WTC11 (cell line): ENCODE data around the gene TBL1XR1.

Experiments used
- ATF3 ChIP-seq: sonication (generic); formaldehyde crosslinking; conservative IDR thresholded peaks from 2 replicates; pipeline ENCODE4 v1.8.1; 2022; ENCODE audit warnings: mild to moderate bottlenecking, missing genetic modification reagents
- ZNF512 ChIP-seq: sonication (generic); formaldehyde crosslinking; IDR thresholded peaks from 2 replicates; pipeline ENCODE4 v1.8.1; 2022; ENCODE audit warnings: missing genetic modification reagents, borderline replicate concordance

GRCh38 chr3:177162742-177163141 is 34.5 kb downstream of the TBL1XR1 start:
- no peak for TF ChIP-seq ATF3 (CRISPR knock-in tag)
- TF ChIP-seq ZNF512 (CRISPR knock-in tag): no peak
